NCI-H460 (cell line): Measurements from ENCODE around the gene JAG2. TPM values are rescaled to one million over a fixed set of nuclear protein-coding genes. Genes with fewer than 3 reads are reported as not detected.
A peak's percentile ranks its signal among the peaks of the same experiment; 100 is the strongest.

Experiments
- DNase-seq: peaks from one replicate; pipeline ENCODE4 v3.0.0-alpha.2; 2016; ENCODE audit warnings: low read depth; ENCODE audit errors: extremely low read depth
- small RNA-seq, 2 experiments: library from RNA; depleted of rRNA; stranded (forward); fragments of <200 nt; gene quantifications; one replicate each; pipeline ENCODE3, GENCODE V24; 2014
- total RNA-seq: library from RNA; depleted of rRNA; stranded (reverse); fragments of >200 nt; shearing (Covaris generic); gene quantifications from 2 replicates; pipeline ENCODE4 v1.2.3, GENCODE V29; 2014; rRNA removed

The JAG2 gene
- total RNA-seq, 1 experiment from 2014 or later, result 5.9 TPM

GRCh38 chr14:105096206-105096875 lies 72.2 kb downstream of the JAG2 start:
- DNase-seq, result no peak

- no peak for DNase-seq
Measured at GRCh38 chr14:105095236-105095805, 73.3 kb downstream of the JAG2 start.

- no peak for DNase-seq
Measured at GRCh38 chr14:105094193-105094907, 74.2 kb downstream of the JAG2 start.

- peak; percentile 72 for DNase-seq
Measured at GRCh38 chr14:105093431-105094192, 75.0 kb downstream of the JAG2 start.

- no peak for DNase-seq
Measured at GRCh38 chr14:105093038-105093430, 75.5 kb downstream of the JAG2 start.

- DNase-seq, result no peak
Measured at GRCh38 chr14:105092171-105093037, 76.2 kb downstream of the JAG2 start.

- peak; percentile 93 for DNase-seq
Measured at GRCh38 chr14:105091517-105092170, 76.9 kb downstream of the JAG2 start.

GRCh38 chr14:105091054-105091516 lies 77.5 kb downstream of the JAG2 start:
- no peak for DNase-seq

Small RNA genes lying within 50 kb of the gene (small RNA-seq; reads per million reads assigned to genes)
- 0 reads per million in 2 experiments for gene AL512356.2
- 0 reads per million in 2 experiments for gene MIR6765

Other genes with a start within 250 kb of the JAG2 start
- not detected in 2 replicates for gene PLD4, start 243.9 kb downstream of the JAG2 start, total RNA-seq
- 35.9 and 38.2 TPM in 2 replicates for gene AHNAK2, start 190.4 kb downstream of the JAG2 start, total RNA-seq
- gene CLBA1, start 183.0 kb downstream of the JAG2 start, total RNA-seq, result 9.1 and 11.8 TPM in 2 replicates
- 56.1 and 64.5 TPM in 2 replicates for gene CDCA4, start 147.7 kb downstream of the JAG2 start, total RNA-seq
- gene GPR132, start 103.3 kb downstream of the JAG2 start, total RNA-seq, result 0.78 TPM in 1 of 2 replicates, not detected in the other
- 13.6 and 23.5 TPM in 2 replicates for gene NUDT14, start 12.5 kb upstream of the JAG2 start, total RNA-seq
- 15.3 and 16.2 TPM in 2 replicates for gene BTBD6, start 79.8 kb upstream of the JAG2 start, total RNA-seq
- gene BRF1, start 132.2 kb upstream of the JAG2 start, total RNA-seq, result 16.0 and 17.1 TPM in 2 replicates
- 30.6 and 30.7 TPM in 2 replicates for gene PACS2, start 146.0 kb upstream of the JAG2 start, total RNA-seq
- 0.49 and 0.50 TPM in 2 replicates for gene TEX22, start 229.8 kb upstream of the JAG2 start, total RNA-seq